Activated CD4-positive, CD25-positive, alpha-beta regulatory T cell treated with anti-CD3 and anti-CD28 coated beads, Interleukin-2, amount 50 U/mL, for 16 hours (primary cell): ENCODE results near the gene PDE6A.

Experiments
- DNase-seq: peaks from one replicate; pipeline ENCODE4 v3.0.0-alpha.2; 2020; ENCODE audit warnings: low read depth, low spot score

PDE6A gene

GRCh38 chr5:149930749-149931574 lies 13.6 kb downstream of the PDE6A start:
- no peak for DNase-seq

DNA sequence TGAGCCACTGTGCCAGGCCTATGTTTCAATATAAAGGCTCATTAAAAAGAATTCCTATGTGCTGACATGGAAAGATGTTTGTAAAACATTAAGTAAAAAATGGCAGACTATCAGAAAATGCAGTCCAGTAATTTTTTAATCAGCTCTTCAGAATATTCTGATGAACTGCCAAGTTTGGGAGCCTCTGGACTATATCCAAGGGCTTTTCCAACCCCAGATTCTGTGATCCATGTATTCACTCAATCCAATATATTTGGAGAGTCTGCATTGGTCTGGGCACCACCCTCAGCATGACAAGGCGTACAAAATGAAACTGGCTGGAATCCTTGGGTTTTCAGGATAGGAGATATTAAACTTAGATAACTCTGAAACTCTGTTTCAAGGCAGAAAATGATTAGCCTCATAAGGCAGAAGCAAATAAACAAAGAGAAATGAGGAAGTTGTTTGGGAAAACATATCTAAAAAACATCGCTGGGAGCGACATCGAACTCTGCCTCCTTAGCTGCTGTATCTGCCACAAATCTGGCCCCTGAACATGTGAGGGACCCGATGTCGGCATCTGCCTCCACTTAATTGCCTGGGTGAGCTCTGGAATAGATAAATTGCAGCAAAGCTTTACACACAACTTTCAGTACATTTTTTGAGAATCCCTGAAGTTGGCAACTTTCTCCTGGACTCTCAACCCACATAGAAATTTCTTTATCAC lies 14.4 kb downstream of the PDE6A start:
- DNase-seq: no peak

DNA sequence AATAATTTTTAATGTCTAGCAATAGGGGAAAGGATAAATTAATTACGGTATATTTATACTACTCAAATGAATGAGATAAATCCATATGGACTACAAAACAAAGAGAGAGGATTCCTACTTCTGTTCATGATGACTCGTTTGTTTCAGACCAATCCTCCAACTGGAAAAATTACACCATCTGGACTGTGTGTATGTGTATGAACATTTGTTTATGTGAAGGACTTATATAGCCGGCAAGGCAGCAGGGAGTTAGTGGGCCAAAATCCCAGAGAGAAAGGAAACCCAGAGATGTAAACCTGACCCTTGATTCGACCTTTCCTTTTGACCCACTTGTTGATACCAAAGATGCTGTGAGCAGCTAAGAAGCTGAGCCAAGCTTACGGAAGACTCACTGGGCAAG lies 20.1 kb downstream of the PDE6A start:
- DNase-seq: no peak

DNA sequence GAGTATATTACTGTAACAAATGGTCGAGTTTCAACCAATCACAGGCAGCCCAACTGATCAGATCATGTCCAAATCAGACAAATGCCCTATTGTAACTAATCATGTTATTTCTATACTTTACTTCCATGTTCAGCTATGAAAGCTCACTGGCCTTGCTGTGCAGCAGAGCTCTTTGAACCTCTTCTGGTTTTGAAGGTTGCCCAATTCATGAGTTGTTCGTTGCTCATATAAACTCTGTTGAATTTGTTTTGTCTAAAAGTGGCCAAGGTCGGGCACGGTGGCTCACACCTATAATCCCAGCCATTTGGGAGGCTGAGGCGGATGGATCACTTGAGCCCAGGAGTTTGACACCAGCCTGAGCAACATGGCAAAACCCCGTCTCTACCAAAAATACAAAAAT lies 21.6 kb downstream of the PDE6A start:
- DNase-seq: no peak

- DNase-seq: no peak
These were observed 23.0 kb downstream of the PDE6A start for GRCh38 chr5:149921597-149921996.

DNA sequence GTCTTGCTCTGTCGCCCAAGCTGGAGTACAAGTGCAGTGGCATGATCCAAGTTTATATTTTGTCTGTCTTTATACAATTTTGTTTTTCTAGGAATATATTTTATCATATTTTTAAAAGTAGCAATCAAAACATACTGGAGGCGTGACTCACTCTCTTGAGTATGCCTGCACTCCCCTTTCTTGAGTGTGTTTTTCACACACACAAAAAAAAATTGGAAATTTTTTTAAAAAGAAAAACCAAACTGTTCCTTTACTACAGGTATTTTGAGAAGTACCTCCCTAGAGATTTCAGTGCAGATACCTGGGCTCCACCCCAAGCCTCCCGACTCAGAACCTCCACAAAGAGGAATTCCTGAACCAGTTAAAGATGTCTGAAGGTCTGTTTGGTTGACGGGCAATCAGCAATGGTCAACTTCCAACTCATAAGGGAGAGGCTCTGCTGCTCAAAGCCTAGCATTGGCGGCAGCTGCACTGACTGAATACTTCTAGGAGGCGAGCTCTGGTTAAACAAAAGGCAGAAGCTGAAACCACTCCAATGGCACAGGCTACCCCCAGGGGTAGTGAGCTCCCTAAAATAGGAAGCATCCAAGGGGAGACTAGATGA lies 27.4 kb downstream of the PDE6A start:
- DNase-seq: no peak

DNA sequence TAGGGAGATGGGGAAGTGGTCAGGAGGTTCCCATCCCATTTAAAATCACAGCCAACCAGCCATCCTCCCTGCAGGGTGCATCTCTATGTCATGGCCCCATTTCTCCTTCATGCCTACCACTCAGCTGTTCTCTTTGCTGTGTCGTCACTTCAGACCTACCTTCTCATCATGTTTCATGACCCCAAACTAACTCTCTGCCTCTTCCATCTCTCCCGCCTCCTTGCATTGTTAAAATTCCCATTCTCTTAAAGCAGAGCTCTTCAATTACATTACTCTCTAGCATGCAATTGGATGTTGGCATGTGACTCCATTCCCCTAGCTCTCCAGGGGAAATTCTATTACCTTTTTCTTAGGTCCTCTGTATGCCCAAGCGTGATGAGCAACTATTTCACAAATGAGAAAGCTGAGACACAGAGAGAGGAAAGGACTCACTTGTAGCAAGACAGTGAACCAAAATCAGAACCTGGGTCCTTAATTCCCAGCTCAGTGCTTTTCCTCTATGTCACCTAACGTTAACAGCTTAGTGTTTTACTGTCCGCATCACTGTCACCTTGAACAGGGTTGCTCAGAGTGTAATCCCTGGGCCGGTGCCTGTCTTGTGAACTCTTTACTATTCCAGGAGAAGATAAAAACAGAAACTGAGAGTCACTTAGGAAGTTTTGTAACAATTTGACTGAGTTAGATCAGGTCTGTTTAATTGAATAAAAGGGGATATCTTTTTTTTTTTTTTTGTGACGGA lies 28.1 kb downstream of the PDE6A start:
- no peak for DNase-seq

- DNase-seq: no peak
These were observed 29.0 kb downstream of the PDE6A start for GRCh38 chr5:149915392-149916260.

DNA sequence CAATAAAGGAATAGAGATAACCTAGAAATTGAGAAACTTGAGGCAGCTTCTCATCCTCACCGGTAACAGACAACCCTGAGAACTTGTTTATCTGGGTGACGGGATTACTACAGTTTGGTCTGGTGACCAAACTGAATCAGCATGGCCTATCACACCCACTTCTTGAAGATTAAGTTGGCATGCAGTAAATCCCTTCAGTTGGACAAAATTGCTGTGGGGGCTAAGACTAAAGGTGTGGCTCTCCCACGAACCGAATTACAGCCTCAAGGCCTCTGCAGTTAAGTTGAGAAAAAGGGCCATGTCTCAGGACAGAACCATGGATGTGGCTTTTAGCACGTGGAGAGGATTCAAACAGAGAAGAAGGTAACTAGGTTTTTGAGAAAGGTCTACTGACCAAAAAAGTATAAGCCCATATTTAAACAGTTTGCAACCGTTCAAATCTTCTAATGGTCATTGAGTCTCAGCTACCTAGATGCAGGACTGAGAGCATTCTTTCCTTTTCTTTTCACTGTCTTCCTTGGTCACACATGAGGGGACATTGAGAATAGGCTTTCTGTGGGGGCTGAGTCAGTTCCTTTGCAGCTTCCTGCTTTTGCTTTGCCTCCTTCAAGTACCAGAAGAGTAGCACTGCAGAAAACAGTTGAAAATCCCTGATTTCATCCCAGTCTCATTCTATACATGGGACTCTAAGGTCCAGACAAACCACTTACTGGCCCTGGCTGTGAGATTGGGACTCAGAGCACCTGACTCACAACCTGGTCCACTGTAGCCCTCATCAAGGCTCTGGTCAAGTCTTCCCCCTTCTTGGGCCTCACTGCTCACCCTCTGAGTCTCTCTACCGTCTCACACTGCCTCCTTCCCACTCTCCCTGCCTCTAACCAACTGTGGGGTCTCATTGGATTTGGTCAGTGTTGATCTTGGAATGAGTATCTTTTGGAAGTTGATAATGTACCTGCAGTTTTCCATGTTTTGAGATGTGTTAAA lies 30.9 kb downstream of the PDE6A start:
- DNase-seq: no peak

DNA sequence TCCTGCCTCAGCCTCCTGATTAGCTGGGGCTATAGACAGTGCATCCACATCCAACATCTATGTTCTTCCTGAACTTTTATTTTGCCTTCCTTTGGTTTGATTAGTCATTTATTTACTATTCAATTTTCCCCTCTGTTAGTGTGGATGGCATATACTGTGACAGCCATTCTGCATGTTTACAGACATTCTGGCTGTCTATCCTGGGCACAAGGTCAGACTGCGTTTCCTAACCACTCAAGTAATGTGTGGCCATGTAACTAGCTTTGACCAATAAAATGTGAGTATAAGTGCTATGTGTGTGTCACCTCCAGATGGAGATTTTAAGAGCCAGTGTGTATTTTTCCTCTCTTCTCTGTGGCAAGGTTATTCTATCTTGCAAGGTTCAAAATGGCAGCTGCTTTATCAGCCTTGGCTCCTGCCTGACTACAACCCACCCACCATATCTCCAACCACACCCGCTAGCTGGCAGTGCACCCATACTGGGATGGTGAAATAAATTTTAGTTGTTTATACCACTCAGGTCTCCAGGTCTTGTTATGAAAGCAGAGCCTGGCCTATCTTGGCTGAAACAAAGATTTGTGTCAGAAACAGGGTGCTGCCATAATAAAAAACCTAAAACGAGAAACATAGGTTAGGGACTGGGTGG lies 32.2 kb downstream of the PDE6A start:
- no peak for DNase-seq

DNA sequence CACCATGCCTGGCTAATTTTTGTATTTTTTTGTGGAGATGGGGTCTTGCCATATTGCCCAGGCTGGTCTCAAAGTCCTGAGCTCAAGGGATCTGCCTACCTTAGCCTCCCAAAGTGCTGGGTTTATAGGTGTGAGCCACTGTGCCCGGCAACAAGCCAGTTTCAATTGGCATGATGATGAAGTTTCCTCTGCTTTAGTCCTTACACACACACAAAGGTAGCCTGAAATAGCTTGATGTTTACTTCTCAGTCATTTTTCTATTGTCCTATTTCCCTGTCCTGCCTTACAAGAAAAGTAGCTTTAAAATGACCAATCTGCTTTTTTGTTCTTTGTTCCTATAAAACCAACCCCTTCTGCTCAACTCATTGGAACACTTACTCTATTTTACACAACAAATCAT lies 33.6 kb downstream of the PDE6A start:
- no peak for DNase-seq

GRCh38 chr5:149907828-149908227 lies 36.8 kb downstream of the PDE6A start:
- DNase-seq: no peak

- DNase-seq: no peak
These were observed 39.6 kb downstream of the PDE6A start for GRCh38 chr5:149904977-149905376.

DNA sequence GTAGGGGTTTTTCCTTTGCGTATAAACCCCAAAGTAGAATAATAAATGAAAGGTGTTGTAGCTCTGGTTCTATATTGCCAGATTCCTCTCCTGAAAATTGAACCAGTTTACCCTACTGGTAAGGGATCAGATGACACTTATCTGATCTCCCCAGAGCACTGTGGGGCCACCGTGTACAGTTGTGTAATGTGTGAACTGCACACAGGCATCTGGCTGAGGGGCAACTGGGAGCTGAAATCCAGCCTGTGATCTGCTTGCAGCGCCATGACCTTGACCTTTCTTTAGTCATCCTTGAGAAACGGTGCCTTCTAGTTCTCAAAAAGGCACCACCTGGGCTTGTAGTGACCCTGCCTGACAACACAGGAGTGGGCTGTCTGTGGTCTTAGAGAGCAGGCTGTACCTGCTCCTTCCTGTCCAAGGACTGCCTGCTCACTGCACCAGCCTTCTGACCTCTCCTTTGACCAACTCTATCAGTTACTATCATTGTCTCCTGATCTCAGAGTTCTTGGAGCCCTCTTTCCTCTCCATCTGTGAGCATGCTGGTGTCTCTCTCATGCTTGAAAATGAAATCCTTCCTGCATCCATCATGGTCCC lies 40.2 kb downstream of the PDE6A start:
- DNase-seq: no peak

- no peak for DNase-seq
These were observed 41.2 kb downstream of the PDE6A start for GRCh38 chr5:149903404-149903803.

GRCh38 chr5:149902177-149902576 lies 42.4 kb downstream of the PDE6A start:
- no peak for DNase-seq

DNA sequence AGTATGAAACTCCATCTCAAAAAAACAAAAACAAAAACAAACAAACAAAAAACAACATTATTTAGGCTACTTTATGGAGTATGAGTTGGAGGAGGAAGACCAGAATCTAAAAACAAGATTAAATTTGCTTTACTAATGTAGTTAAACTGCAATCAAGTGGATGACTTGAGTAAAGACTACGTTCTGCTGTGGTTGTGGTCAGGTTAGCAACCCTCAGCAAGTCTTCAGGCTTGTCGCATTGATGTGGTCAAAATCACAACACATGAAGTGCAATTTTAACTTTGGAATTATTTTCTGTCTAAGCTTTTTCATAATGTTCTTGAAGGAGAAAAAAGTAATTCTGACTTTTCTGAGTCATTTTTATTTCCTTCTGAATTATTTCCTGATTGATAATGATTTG lies 43.1 kb downstream of the PDE6A start:
- DNase-seq: no peak

- DNase-seq: no peak
These were observed 44.2 kb downstream of the PDE6A start for GRCh38 chr5:149900390-149900789.

DNA sequence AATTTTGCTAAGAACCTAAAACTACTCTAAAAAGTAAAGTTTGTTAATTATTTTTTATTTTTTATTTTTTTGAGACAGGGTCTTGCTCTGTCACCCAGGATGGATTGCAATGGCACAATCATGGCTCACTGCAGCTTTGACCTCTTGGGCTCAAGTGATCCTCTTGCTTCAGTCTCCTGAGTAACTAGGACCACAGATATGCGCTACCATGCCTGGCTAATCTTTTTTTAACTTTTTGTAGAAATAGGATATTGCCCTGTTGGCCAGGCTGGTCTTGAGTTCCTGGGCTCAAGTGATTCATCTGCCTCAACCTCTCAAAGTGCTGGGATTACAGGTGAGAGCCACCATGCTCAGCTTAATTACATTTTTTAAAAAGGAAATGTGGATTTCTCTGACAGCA lies 45.8 kb downstream of the PDE6A start:
- no peak for DNase-seq
